ENCODE measurements around the gene SOD1.

SOD1 gene

DNA sequence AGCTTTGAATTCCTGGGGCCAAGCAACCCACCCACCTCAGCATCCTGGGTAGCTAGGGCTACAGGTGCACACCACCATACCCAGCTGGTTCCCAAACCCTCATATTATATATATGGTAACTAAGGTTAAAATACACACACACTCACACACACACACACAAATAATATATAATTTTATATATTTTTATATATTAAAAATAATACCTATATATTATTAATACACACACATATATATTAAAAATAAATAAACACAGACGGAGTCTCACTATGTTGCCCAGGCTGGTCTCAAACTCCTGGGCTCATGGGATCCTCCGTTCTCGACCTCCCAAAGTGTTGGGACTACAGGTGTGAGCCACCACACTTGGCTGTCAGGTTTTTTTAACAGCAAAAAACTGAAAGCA, 40.5 kb downstream of the SOD1 start:
- no peak for FAIRE-seq
- TF ChIP-seq, protein P1, sequence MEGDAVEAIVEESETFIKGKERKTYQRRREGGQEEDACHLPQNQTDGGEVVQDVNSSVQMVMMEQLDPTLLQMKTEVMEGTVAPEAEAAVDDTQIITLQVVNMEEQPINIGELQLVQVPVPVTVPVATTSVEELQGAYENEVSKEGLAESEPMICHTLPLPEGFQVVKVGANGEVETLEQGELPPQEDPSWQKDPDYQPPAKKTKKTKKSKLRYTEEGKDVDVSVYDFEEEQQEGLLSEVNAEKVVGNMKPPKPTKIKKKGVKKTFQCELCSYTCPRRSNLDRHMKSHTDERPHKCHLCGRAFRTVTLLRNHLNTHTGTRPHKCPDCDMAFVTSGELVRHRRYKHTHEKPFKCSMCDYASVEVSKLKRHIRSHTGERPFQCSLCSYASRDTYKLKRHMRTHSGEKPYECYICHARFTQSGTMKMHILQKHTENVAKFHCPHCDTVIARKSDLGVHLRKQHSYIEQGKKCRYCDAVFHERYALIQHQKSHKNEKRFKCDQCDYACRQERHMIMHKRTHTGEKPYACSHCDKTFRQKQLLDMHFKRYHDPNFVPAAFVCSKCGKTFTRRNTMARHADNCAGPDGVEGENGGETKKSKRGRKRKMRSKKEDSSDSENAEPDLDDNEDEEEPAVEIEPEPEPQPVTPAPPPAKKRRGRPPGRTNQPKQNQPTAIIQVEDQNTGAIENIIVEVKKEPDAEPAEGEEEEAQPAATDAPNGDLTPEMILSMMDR (IDR thresholded peaks at IDR 0.05; ENCODE audit: insufficient read depth, missing control alignments) = no peak
- DNase-seq (ENCODE audit: insufficient read length, low spot score) = no peak

DNA sequence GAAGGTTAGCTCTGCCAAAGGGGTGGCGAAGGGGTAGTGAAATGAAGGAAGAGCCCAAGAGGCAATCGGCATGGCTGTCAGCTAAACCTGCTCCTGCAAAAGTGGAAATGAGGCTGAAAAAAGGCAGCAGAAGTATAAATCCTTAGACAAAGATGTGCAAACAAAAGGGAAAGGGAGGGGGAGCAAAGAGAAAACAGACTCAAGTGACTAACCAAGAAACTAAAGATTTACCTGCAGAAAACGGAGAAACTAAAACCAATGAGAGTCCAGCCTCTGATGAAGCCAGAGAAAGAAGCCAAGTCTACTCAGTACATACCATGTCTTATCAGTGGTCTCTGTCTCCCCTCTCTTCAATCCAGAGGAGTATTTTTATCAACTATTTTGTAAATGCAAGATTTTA, 47.1 kb downstream of the SOD1 start:
- no peak for DNase-seq (ENCODE audit: insufficient read length, low spot score)
- TF ChIP-seq, protein P1 (IDR thresholded peaks at IDR 0.05; ENCODE audit: insufficient read depth, missing control alignments) = no peak
- FAIRE-seq = no peak

DNA sequence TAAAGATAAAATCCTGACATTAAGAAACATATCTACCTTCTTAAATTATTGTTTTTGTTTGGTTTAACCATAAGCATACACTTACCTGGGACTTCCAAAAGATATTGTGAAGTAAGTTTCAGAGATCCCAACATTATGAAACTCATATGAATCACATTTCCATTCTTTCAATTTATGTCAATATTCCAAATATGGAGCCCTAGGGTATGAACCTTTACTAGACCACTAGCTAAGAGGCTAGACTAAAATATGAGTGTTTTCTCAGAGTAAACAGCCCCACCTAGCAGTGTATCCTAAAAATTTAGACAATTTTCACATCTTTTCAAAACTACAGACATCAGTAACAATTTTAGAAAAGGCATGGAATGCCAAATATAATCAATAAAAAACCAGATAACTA, 48.0 kb downstream of the SOD1 start:
- FAIRE-seq (no peak), DNase-seq (ENCODE audit: insufficient read length, low spot score) (no peak)
- TF ChIP-seq, protein P1 (IDR thresholded peaks at IDR 0.05; ENCODE audit: insufficient read depth, missing control alignments) = no peak

DNA sequence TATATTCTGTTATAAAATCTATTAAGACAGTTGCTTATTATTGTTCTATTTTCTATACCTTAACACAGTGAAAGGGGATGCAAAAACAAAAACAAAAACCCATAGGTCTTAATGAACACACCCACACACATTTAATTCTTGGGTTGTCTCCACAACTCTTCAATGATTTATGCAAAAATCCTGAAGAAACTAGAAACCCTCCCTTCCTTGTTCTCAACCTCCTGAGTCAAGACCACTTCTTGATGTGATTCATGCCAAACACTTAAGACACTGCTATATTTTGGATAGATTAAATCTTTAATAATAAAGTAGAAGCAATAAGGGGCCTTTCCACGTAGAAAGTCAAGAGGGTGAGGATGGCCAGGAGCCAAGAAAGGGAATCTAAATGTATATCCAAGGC, 49.0 kb downstream of the SOD1 start:
- no peak for FAIRE-seq
- TF ChIP-seq, protein P1 (IDR thresholded peaks at IDR 0.05; ENCODE audit: insufficient read depth, missing control alignments) = no peak
- no peak for DNase-seq (ENCODE audit: insufficient read length, low spot score)

DNA sequence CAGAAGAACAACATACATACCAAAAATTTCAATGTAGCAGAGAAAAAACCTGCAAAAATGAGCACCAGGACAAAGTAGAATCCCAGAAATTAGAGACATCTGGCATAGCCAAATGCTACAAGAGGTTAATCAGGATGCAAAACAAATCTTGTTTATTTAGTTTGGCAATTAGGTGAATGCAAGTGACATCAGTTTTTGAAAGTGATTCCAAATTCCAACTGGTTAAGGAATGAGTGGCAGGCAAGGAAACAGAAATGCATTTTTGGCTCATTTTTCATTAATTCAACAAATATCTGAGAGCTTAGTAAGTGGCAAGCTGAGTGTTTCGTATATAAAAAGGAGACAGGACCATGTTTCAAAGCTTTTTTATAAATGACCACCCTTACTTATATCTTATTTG, 51.1 kb downstream of the SOD1 start:
- TF ChIP-seq, protein P1 (IDR thresholded peaks at IDR 0.05; ENCODE audit: insufficient read depth, missing control alignments) = no peak
- FAIRE-seq (no peak), DNase-seq (ENCODE audit: insufficient read length, low spot score) (no peak)

DNA sequence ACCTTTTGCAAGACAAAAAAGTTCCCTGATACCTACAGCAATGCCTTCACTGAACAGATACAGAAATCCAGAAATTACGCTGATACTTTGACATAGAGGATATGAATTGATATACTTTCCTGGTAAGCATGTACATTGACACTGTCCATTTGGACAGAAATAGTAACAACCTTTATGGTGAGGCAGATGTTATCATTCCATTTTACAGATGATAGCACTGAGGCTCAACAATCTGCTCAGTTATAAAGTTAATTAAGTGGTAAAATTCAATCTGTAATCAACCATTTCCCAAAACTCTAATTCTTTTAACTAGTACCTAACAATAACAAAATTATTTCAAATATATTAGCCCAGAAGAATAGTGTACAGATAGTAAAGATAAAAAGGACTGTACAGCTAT, 51.8 kb downstream of the SOD1 start:
- TF ChIP-seq, protein P1 (IDR thresholded peaks at IDR 0.05; ENCODE audit: insufficient read depth, missing control alignments) = no peak
- no peak for DNase-seq (ENCODE audit: insufficient read length, low spot score)
- no peak for FAIRE-seq

DNA sequence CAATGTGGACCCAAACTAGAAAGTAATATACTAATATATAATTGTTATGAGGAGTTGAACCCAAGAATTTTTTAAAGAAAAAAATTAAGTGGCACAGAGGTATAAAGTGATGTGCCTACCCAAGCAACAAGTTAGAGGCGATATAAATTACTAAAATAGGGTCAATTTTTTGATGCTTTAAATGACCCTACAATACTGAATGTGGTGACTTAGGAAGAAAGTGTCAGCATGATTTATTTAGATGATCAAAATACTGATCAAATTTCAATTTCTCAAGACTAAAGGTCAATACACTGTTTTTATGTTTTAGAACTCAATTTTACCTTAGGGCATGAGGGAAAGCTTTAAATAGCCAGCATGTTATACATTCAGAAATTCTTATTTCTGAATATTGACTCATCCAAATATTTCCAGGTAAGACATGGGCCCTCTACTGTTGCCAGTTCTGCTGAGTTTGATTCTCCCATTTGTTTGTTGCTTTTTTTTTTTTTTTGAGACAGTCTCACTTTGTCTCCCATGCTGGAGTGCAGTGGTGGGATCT, 52.3 kb downstream of the SOD1 start:
- FAIRE-seq (no peak), DNase-seq (ENCODE audit: insufficient read length, low spot score) (no peak)
- TF ChIP-seq, protein P1 (IDR thresholded peaks at IDR 0.05; ENCODE audit: insufficient read depth, missing control alignments) = no peak

Data from D721Med (cell line).